ENCODE measurements around the gene EEFSEC. TPM values are rescaled to one million over a fixed set of nuclear protein-coding genes. Genes with fewer than 3 reads are reported as not detected.

EEFSEC gene
- total RNA-seq, 1 donor from 2014 or later = 16.9 TPM

DNA sequence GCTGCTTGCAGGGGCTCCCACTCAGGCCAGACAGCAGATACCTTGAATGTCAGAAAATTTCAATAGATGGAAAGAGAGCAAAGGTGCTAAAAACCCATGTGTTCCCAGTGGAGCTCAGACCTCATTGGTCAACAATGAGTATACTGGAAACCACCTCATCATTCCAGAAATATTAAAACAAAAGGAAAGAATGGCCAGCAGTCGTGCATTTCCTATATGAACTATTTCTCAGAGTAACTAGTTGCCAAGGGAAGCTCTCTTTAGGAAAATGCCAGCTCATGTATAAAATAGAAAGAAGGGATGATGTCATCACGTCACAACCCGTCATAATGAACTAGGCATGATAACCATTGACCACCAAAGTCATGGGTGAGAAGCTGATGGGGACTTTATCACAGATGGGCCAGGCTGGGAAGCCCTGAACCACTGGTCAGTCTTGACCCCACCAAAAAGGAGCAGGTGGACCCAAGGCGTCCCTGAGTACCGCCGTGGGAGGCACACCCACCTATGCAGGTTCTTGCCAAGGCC, 295.9 kb downstream of the EEFSEC start:
- no peak for ATAC-seq (ENCODE audit: poor library complexity)
- intact Hi-C loops (cut with DNase I) = no loop called here
- no peak for DNase-seq

DNA sequence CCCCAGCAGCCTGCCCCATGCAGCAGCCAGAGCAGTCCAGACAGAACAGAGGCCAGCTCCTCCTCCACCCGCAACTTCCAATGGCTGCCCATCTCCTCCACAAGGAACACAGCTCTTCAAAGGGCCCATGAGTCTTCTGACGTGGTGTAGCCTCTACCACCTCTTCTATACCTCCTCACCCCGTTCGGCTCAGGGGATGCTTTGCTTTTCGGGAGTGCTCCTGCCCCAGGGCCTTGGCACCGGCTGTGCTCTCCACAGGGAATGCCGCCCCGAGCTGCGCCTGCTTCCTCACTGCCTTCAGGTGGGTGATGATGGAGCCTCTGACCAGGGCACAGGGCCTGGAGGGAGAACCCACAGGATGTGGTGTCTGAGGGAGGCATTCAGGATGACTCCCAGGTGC, 298.8 kb downstream of the EEFSEC start:
- intact Hi-C loops (cut with DNase I) = no loop called here
- no peak for DNase-seq
- no peak for ATAC-seq (ENCODE audit: poor library complexity)

DNA sequence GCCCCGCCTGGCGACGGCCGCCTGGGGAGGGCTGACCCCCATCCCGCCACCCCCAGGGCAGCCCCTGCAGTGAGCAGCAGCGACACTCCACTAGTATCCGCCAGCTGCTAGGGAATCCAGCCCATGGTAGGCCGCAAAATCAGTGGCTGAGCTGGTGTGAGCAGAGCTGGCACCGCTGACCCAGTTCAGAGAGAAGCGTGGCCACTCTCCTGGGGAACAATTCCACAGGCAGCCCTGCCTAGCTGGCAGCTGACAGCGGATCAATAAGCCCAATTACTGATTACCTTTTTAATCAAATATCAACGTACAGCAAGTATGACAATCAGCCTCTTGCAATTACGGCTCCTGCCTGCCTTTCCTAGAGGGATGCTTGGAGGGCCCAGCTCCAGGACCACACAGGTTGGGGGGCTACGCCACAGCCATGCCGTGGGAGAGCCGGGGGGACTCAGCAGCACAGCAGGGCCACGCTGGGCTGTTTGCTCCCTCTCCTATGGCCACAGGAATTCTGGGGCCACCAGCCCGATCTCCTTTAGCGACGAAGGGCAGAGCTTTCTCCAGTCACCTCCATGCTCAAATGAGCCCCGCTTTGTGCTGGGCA, 299.5 kb downstream of the EEFSEC start:
- no peak for ATAC-seq (ENCODE audit: poor library complexity)
- intact Hi-C loops (cut with DNase I) = no loop called here
- DNase-seq = no peak

DNA sequence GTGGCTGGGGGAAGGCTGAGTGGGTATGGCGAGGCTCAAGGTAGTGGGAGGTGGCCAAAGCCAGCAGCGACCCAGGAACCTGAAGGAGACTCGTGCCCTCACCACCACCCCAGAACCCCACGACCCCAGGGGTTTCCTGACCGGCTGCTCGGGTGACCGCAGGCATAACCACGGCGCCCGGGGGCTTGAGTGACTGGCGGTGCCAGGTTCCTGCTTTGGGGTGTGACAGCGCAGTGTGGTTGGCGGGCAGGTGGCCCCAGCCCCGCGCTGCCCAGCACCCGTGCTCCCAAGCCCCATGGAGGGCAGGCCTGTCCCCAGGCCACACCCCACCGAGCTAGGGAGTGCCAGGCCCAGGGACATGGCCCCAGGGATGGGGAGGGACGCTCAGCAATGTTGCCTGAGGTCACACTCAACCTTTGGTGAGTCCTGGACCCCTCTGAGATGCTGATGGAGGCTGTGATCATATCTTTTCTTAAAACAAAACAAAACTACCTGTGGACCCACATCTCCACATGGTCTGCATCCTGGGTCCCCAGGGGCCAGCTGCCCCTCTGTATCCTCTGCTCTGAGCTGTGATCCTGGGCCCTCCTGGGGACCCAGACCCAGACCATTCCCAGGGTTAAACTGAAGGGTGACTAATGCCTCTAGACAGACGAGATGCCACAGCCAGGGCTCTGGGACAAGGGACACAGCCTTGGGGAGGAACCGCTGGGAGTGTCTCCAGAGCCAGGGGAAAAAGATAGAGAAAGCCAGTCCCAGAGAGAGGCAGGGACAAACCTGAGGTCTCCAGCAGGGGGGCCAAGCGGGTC, 300.4 kb downstream of the EEFSEC start:
- peak; percentile 27 for DNase-seq
- intact Hi-C loops (cut with DNase I) = no loop called here
- no peak for ATAC-seq (ENCODE audit: poor library complexity)

DNA sequence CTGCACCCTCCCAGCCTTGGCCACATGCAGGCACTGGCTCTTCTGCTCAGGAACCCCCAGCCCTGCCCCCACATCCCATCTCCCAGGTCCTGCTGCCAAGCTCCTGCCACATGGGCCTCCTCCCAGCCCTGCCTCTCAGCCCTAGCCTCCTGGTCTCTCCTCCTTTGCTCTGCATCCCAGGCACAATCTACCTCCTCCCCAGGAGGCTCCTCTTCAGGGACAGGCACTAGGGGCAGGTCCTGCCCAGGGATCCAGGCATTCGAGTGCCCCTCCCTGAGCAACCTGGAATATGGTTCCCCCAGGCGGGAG, 301.0 kb downstream of the EEFSEC start:
- ATAC-seq (ENCODE audit: poor library complexity) (no peak), DNase-seq (peak; percentile 13)
- intact Hi-C loops (cut with DNase I) = no loop called here

DNA sequence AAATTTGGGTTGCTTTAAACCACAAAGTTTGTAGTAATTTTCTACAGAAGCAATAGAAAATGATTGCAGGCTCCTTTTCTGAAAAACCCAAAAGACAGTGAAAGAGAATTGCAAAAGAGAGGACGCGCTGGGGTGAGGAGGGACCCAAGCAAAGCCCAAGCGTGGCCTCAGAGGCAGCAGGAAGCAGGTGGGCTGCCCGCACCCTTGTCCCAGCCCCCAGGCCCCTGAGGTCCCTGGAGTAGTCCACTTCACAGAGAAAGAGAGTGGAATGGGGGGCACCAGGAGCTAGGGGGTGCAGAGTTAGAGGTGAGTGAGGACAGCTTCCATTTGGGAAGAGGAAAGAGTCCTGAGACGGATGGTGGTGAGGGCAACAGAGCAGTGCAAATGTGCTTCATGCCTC, 301.8 kb downstream of the EEFSEC start:
- intact Hi-C loops (cut with DNase I) = no loop called here
- DNase-seq (peak; percentile 11), ATAC-seq (ENCODE audit: poor library complexity) (no peak)

DNA sequence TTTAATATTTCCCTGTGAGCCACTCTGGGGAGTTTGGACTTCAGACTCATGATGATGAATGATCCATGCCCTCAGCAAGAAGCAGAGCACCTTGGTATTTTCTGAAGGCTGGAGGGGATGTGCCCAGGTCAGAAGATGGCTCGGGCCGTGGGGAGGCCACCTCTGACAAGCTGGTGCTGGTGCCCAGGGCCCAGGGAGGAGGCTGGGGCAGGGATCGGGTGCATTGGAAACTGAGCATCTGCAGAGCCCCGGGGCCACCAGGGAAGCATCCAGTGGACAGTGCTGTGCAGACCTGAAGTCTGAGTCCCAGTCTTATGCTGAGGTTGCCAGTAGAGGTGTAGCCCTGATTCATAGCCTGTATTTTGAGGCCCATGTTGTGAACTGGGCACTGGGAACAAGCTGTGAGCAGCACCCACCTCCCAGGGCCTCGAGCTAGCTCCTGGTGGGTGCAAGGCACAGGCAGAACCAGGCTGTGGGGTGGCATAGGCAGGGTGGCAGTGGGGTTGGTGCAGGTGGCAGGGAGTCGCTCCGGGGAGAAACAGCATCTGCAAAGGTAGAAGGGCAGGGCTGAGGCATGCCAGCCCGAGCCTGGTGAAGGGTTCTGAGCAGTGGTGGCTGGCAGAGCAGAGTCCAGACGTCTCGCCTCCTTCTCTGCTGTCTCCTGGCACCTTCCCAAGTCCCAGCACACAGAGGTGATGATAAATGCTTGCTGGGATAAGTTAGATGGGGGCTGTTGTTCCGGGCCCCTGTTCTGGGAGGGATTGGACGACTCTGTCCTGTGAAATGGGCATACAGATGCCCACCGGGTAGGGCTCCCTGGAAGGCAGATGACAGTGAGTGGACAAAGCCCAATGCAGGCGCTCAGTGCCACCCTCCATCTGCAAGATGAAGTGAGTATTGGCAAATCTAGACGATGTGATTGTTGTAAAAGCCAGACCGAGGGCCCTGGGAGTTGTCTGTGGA, 302.8 kb downstream of the EEFSEC start:
- peak; percentile 33 for DNase-seq
- intact Hi-C loops (cut with DNase I) = no loop called here
- ATAC-seq (ENCODE audit: poor library complexity) = no peak

DNA sequence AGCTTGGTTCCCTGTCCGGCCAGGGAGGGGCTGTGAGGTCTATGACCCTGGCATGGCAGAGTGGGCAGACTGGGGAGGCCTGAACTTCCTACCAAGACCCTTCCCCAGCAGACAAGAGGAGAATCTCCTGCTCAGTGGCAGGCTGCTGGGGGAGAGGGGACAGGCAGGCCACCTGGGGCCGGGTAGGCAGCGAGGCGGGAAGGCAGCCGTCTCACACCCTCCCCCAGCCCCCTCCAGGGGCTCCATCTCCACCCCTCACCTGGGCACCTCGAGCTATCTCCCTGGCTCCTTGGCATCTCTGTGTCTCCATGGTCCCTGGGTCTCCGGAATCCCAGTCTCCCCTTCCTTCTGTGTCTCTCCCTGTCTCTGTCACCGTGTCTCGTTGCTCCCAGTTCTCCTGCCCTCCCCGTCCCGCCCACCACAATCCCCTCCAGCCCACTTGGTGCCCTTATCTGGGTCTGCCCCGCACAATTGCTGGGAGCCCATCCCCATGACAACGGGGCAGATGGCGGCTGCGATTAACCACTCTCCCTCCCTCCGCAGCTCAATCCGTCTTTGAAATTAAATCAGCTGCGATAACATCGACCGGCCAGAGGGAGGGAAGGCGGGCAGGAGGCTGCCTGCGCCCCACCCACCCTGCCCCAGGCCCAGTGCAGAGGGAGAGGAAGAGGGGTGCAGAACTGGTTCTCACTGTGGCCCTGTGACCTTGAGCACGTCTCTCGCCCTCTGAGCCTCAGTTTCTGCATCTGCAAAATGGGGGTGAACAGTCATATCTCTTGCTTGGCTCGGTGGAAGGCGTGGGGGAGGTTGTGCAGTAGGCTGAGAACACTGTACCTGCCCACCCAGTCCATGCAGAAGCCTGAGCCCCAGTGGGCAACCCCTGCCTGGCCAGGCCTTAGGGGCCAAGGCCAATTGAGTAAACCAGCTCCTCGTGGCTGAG, 303.8 kb downstream of the EEFSEC start:
- intact Hi-C loops (cut with DNase I) = no loop called here
- ATAC-seq (ENCODE audit: poor library complexity) = no peak
- DNase-seq = peak; percentile 24

DNA sequence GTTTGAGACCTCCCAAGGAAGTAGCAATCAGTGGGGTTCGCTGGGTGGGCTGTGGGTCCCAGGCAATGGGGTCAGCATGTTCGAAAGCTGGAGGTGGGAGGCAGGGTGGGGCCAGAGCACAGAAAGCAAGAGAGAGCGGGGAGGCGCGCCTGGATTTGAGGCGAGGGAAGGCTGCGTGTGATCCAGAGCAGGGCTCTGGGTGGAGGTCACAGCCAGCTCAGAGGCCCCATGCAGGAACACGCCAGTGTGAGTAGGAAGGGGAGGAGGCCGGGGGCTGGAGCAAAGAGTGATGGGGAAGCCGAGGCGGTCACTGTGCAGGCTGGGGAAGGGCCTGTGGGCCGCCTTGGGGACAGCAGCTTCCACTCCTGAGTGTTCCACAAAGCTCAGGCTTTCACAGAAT, 304.7 kb downstream of the EEFSEC start:
- ATAC-seq (ENCODE audit: poor library complexity) (no peak), DNase-seq (peak; percentile 36)
- intact Hi-C loops (cut with DNase I) = no loop called here

Other genes with a start within 250 kb of the EEFSEC start
- gene KBTBD12, start 238.2 kb upstream of the EEFSEC start, total RNA-seq = 29.4 TPM
- gene SEC61A1, start 101.0 kb upstream of the EEFSEC start, total RNA-seq = 54.7 TPM
- gene RUVBL1, start 29.7 kb upstream of the EEFSEC start, total RNA-seq = 21.0 TPM